HepG2 (cell line): ENCODE results near the gene GNA14. TPM values are rescaled to one million over a fixed set of nuclear protein-coding genes. Genes with fewer than 3 reads are reported as not detected.

Experiments used
- CBFB ChIP-seq: sonication (generic); formaldehyde crosslinking; IDR thresholded peaks from 2 replicates; pipeline ENCODE4 v1.4.0; 2020; ENCODE audit warnings: missing genetic modification reagents
- DDIT3 ChIP-seq: sonication (generic); formaldehyde crosslinking; IDR thresholded peaks from 2 replicates; pipeline ENCODE4 v1.4.0; 2020; ENCODE audit warnings: mild to moderate bottlenecking, missing genetic modification reagents
- DNMT3B ChIP-seq: conservative IDR thresholded peaks from 2 replicates; pipeline ENCODE4 v1.6.1; 2016; ENCODE audit warnings: missing biosample characterization, control low read depth
- HMGXB4 ChIP-seq, 2 experiments: sonication (generic) in 1 of 2; formaldehyde crosslinking in 1 of 2; IDR thresholded peaks; 2 replicates each; pipeline versions ENCODE4 v1.4.0 to v1.6.1; 2018 to 2020; ENCODE audit warnings: missing genetic modification reagents in 2 of 2, borderline replicate concordance in 1 of 2, low read depth in 1 of 2, mild to moderate bottlenecking in 1 of 2, missing biosample characterization in 1 of 2
- HOXA3 ChIP-seq: sonication (generic); formaldehyde crosslinking; IDR thresholded peaks from 2 replicates; pipeline ENCODE4 v1.5.0; 2020; ENCODE audit warnings: missing genetic modification reagents
- IKZF4 ChIP-seq: sonication (generic); formaldehyde crosslinking; IDR thresholded peaks from 2 replicates; pipeline ENCODE4 v1.5.1; 2020; ENCODE audit warnings: borderline replicate concordance, mild to moderate bottlenecking, low read depth, missing genetic modification reagents; ENCODE audit errors: not compliant biosample characterization
- KDM1A ChIP-seq: IDR thresholded peaks from 2 replicates; pipeline ENCODE4 v1.6.1; 2016; ENCODE audit warnings: missing compliant biosample characterization
- KDM2A ChIP-seq: sonication (generic); formaldehyde crosslinking; IDR thresholded peaks from 2 replicates; pipeline ENCODE4 v1.4.0; 2020; ENCODE audit warnings: low read depth, missing genetic modification reagents, borderline replicate concordance
- MAFF ChIP-seq: IDR thresholded peaks from 2 replicates; pipeline ENCODE4 v1.6.1; 2011; ENCODE audit warnings: low read depth, low read length, improper control_type of control experiment
- MED8 ChIP-seq: sonication (generic); formaldehyde crosslinking; IDR thresholded peaks from 2 replicates; pipeline ENCODE4 v1.8.1; 2023; ENCODE audit warnings: mild to moderate bottlenecking, missing genetic modification reagents; ENCODE audit not compliant: insufficient replicate concordance
- MYPOP ChIP-seq: sonication (generic); formaldehyde crosslinking; IDR thresholded peaks from 2 replicates; pipeline ENCODE4 v1.8.1; 2023; ENCODE audit warnings: mild to moderate bottlenecking, moderate library complexity, missing genetic modification reagents
- SMC3 ChIP-seq: IDR thresholded peaks from 2 replicates; pipeline ENCODE4 v1.6.1; 2011; ENCODE audit warnings: low read length, improper control_type of control experiment
- SOX13 ChIP-seq, 3 experiments: fragments of 450-650 bp in 1 of 3; sonication (generic) in 1 of 3; formaldehyde crosslinking in 1 of 3; IDR thresholded peaks in 2 of 3; conservative IDR thresholded peaks in 1 of 3; 2 replicates each; pipeline versions ENCODE4 v1.5.0 to v1.6.1; 2016 to 2020; ENCODE audit warnings: antibody characterized with exemption in 1 of 3, mild to moderate bottlenecking in 1 of 3, missing compliant biosample characterization in 1 of 3, missing genetic modification reagents in 1 of 3, moderate library complexity in 1 of 3
- STAG1 ChIP-seq: sonication (generic); formaldehyde crosslinking; IDR thresholded peaks from 2 replicates; pipeline ENCODE4 v1.4.0; 2020; ENCODE audit warnings: missing genetic modification reagents
- TBP ChIP-seq: sonication (generic); formaldehyde crosslinking; IDR thresholded peaks from 2 replicates; pipeline ENCODE4 v1.5.0; 2020; ENCODE audit warnings: missing genetic modification reagents
- THAP7 ChIP-seq: sonication (generic); formaldehyde crosslinking; IDR thresholded peaks from 2 replicates; pipeline ENCODE4 v1.8.1; 2023; ENCODE audit warnings: mild to moderate bottlenecking, missing genetic modification reagents
- U2AF2 ChIP-seq: fragments of 200-400 bp; formaldehyde crosslinking; IDR thresholded peaks from 2 replicates; pipeline ENCODE4 v1.6.1; 2017; ENCODE audit warnings: low read depth, mild to moderate bottlenecking, low read length
- ZBTB7A ChIP-seq: sonication (generic); formaldehyde crosslinking; IDR thresholded peaks from 2 replicates; pipeline ENCODE4 v1.8.0; 2022; ENCODE audit warnings: mild to moderate bottlenecking, missing genetic modification reagents
- ZNF335 ChIP-seq: sonication (generic); formaldehyde crosslinking; IDR thresholded peaks from 2 replicates; pipeline ENCODE4 v1.4.0; 2020; ENCODE audit warnings: missing genetic modification reagents
- ZNF33A ChIP-seq: sonication (generic); formaldehyde crosslinking; IDR thresholded peaks from 2 replicates; pipeline ENCODE4 v1.5.1; 2020; ENCODE audit warnings: missing genetic modification reagents, mild to moderate bottlenecking, moderate library complexity, borderline replicate concordance
- ZNF44 ChIP-seq: sonication (generic); formaldehyde crosslinking; IDR thresholded peaks from 2 replicates; pipeline ENCODE4 v1.5.1; 2020; ENCODE audit warnings: mild to moderate bottlenecking, missing genetic modification reagents
- ZNF451 ChIP-seq: sonication (generic); formaldehyde crosslinking; IDR thresholded peaks from 2 replicates; pipeline ENCODE4 v1.5.0; 2020; ENCODE audit warnings: mild to moderate bottlenecking, missing genetic modification reagents
- ZNF713 ChIP-seq: sonication (generic); formaldehyde crosslinking; IDR thresholded peaks from 2 replicates; pipeline ENCODE4 v1.4.0; 2020; ENCODE audit warnings: mild to moderate bottlenecking, missing genetic modification reagents
- ZSCAN30 ChIP-seq: sonication (generic); formaldehyde crosslinking; IDR thresholded peaks from 2 replicates; pipeline ENCODE4 v1.5.0; 2020; ENCODE audit warnings: mild to moderate bottlenecking, missing genetic modification reagents
- polyA plus RNA-seq, 8 experiments: library from polyadenylated mRNA; depleted of rRNA in 3 of 8; stranded (reverse) in 7 of 8; unstranded in 1 of 8; fragments of >200 nt; fragmentation: Illumina TruSeq in 4 of 8; extraction: Trizol in 4 of 8; gene quantifications; 2 replicates each; pipeline versions ENCODE4 v1.2.1 to v1.2.3, GENCODE V29; 2011 to 2016; ENCODE audit warnings: low read depth in 4 of 8, missing spikeins in 1 of 8, mixed read lengths in 1 of 8; ENCODE audit not compliant: insufficient read depth in 1 of 8
- total RNA-seq, 5 experiments: library from RNA; depleted of rRNA; stranded (reverse); fragments of >200 nt; fragmentation: Illumina TruSeq; extraction: Trizol; gene quantifications; 2 replicates each; pipeline ENCODE4 v1.2.3, GENCODE V29; 2016; ENCODE audit warnings: low read depth in 1 of 5

GNA14 gene
- total and polyA plus RNA-seq, 2 of the 13 experiments (the other 11 are each of a cell fraction or from before 2014, with no cell fraction given), result not detected

DNA sequence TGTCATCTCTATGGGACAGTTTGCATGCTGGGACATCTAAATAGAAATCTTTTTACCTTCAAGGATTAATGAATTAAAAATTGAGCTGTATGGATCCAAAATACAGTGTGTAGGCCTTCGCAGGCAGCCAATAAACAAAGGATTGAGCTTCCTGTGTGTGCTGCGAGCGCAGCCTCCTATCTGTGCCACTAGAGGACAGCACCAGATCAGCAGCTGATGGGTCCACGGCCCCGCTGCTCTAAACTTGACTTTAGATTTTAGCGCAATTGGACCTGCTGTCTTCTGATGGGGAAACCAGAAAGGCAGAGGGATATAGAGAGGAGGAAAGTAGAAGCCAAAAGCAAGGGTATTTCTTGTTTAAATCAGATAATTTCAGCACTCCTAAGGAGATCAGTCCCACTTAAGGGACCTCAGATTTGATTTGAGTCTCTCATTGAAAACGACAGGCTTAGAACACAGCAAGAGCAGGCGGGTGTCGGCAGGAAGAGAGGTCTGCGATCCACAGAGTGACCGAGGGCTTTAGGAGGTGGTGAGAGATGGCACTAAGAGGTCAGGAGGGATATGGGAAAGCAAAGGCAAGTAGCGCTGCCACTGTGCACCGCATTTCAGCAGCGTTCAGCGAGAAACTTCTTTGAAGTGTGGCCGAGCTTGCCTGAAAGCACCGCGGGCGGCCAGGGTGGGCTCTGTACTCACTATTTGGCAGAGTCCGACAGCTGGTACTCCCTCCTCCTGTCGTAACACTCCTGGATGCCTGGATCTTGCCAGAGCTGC lies 214.3 kb downstream of the GNA14 start (continued):
- TF ChIP-seq DNMT3B (CRISPR knock-in tag) (no peak), MAFF (no peak), ZSCAN30 (CRISPR knock-in tag) (no peak), ZNF713 (CRISPR knock-in tag) (no peak), CBFB (CRISPR knock-in tag) (no peak), ZNF451 (CRISPR knock-in tag) (no peak), IKZF4 (CRISPR knock-in tag) (no peak), HMGXB4 (CRISPR knock-in tag; IDR thresholded peaks at IDR 0.05; ENCODE audit: borderline replicate concordance in 1 of 2, low read depth in 1 of 2) (0 out of 4 replicates have a peak, but pooled peaks of 1 of the 2 experiments have one; percentile 32), STAG1 (CRISPR knock-in tag) (peak; percentile 90), ZBTB7A (CRISPR knock-in tag) (no peak), DDIT3 (CRISPR knock-in tag) (no peak), KDM2A (peak; percentile 35; the same call in 1 of the 2 replicates), MYPOP (CRISPR knock-in tag) (peak; percentile 44; the same call in 1 of the 2 replicates), ZNF335 (CRISPR knock-in tag) (no peak), ZNF33A (no peak), SOX13 (IDR thresholded peaks at IDR 0.05) (no peak), SOX13 (CRISPR knock-in tag; conservative IDR thresholded peaks at IDR 0.05 in 1 of 2, IDR thresholded peaks at IDR 0.05 in 1 of 2) (no peak), KDM1A (no peak), TBP (CRISPR knock-in tag) (no peak), ZNF44 (CRISPR knock-in tag) (no peak), MED8 (CRISPR knock-in tag) (no peak), HOXA3 (CRISPR knock-in tag) (0 out of 2 replicates have a peak, but pooled peaks have one; percentile 28), SMC3 (peak; percentile 72), U2AF2 (no peak), THAP7 (CRISPR knock-in tag) (no peak)
